Right atrium auricular region (tissue), 2 donors: Measurements from ENCODE around the gene SLTM. TPM values are rescaled to one million over a fixed set of nuclear protein-coding genes. Genes with fewer than 3 reads are reported as not detected.
"Not testable (repeated sequence)": the region's sequence is repeated elsewhere in the genome, so short reads cannot be mapped to it uniquely, and the experiment has no call there.

Experiments used
- DNase-seq: peaks from one replicate; pipeline ENCODE4 v3.0.0-alpha.2; 2019; ENCODE audit warnings: low spot score
- H3K27ac ChIP-seq, 2 donors: fragments of 200-600 bp; sonication (generic); 1 replicate in 1 of 2; 2 replicates in 1 of 2; pipeline ENCODE4 v1.5.1; 2016 to 2019
- H3K27me3 ChIP-seq, 2 donors: fragments of 200-600 bp; sonication (generic); one replicate each; pipeline versions ENCODE4 v1.5.1 to v1.6.0; 2017 to 2019
- H3K36me3 ChIP-seq: fragments of 200-600 bp; sonication (generic); one replicate; pipeline ENCODE4 v1.5.1; 2016
- H3K4me1 ChIP-seq, 2 donors: fragments of 200-600 bp; sonication (generic); one replicate each; pipeline versions ENCODE4 v1.5.1 to v1.6.0; 2017 to 2019
- H3K4me3 ChIP-seq, 2 donors: fragments of 200-600 bp; sonication (generic); 1 replicate in 1 of 2; 2 replicates in 1 of 2; pipeline ENCODE4 v1.5.1; 2017 to 2019; ENCODE audit warnings: mild to moderate bottlenecking in 1 of 2, moderate library complexity in 1 of 2
- H3K9me3 ChIP-seq, 2 donors: fragments of 200-600 bp; sonication (generic); one replicate each; pipeline ENCODE4 v1.5.1; 2019
- CTCF ChIP-seq, 2 donors: fragments of 200-600 bp; sonication (generic); IDR thresholded peaks; one replicate each; pipeline ENCODE4 v1.5.1; 2019; ENCODE audit warnings: antibody characterized with exemption in 2 of 2
- total RNA-seq, 2 donors: library from RNA; depleted of rRNA; stranded (reverse); fragments of >200 nt; gene quantifications; one replicate each; pipeline ENCODE4 v1.1.0, GENCODE V29; 2016

The SLTM gene
- total RNA-seq, 2 donors from 2014 or later, result 39.9 to 62.3 TPM

- TF ChIP-seq CTCF (IDR thresholded peaks at IDR 0.05), result peak; percentile 66 to 83
- Histone ChIP-seq H3K4me3 (no peak overlapping the region), H3K9me3 (no peaks in the 10 kb centered on the region), H3K4me1 (no peaks in the 10 kb centered on the region), H3K27ac (no peak overlapping the region), H3K27me3 (no peaks in the 10 kb centered on the region), H3K36me3 (no peaks in the 10 kb centered on the region)
- no peak for DNase-seq
Measured at GRCh38 chr15:58957101-58957973, 23.9 kb upstream of the SLTM start.

- DNase-seq, result no peak
- Histone ChIP-seq H3K27ac (no peak overlapping the region), H3K4me1 (no peaks in the 10 kb centered on the region), H3K4me3 (no peak overlapping the region), H3K36me3 (no peaks in the 10 kb centered on the region), H3K27me3 (no peaks in the 10 kb centered on the region), H3K9me3 (no peaks in the 10 kb centered on the region)
- no peak for TF ChIP-seq CTCF (IDR thresholded peaks at IDR 0.05)
Measured at GRCh38 chr15:58952751-58953150, 19.3 kb upstream of the SLTM start.

- no peaks in the 10 kb centered on the region for H3K4me1 ChIP-seq
- TF ChIP-seq CTCF (IDR thresholded peaks at IDR 0.05), result no peak
- no peak overlapping the region for H3K27ac ChIP-seq
- H3K36me3 ChIP-seq, result no peaks in the 10 kb centered on the region
- no peaks in the 10 kb centered on the region for H3K27me3 ChIP-seq
- DNase-seq, result no peak
- H3K4me3 ChIP-seq, result no peak overlapping the region
- no peaks in the 10 kb centered on the region for H3K9me3 ChIP-seq
Measured at GRCh38 chr15:58951388-58952007, 18.0 kb upstream of the SLTM start.

- Histone ChIP-seq H3K4me3 (no peak overlapping the region), H3K9me3 (no peaks in the 10 kb centered on the region), H3K36me3 (no peaks in the 10 kb centered on the region), H3K27me3 (no peaks in the 10 kb centered on the region), H3K27ac (no peak overlapping the region), H3K4me1 (no peaks in the 10 kb centered on the region)
- no peak for TF ChIP-seq CTCF (IDR thresholded peaks at IDR 0.05)
- no peak for DNase-seq
Measured at GRCh38 chr15:58947179-58947578, 13.7 kb upstream of the SLTM start.

- H3K27me3 ChIP-seq, H3K9me3 ChIP-seq, H3K4me3 ChIP-seq, H3K36me3 ChIP-seq, DNase-seq: not testable (repeated sequence)
- Histone ChIP-seq H3K4me1 (peaks cover 0 to 25% of the 10 kb centered on the region in 2 donors), H3K27ac (peak overlapping the region in 1 of 2 donors; percentile 99)
Measured at GRCh38 chr15:58934974-58935373, 1.5 kb upstream of the SLTM start.

- H3K27ac ChIP-seq, result peak overlapping the region; percentile 97 to 99
- no peaks in the 10 kb centered on the region for H3K27me3 ChIP-seq
- peak overlapping the region; percentile 86 to 89 for H3K4me3 ChIP-seq
- peaks cover 2% of the 10 kb centered on the region for H3K36me3 ChIP-seq
- no peaks in the 10 kb centered on the region for H3K9me3 ChIP-seq
- no peak for DNase-seq
- TF ChIP-seq CTCF (IDR thresholded peaks at IDR 0.05), result no peak
- H3K4me1 ChIP-seq, result peaks cover 0 to 25% of the 10 kb centered on the region in 2 donors
Measured at GRCh38 chr15:58934521-58934920, 1.0 kb upstream of the SLTM start.
